ENCODE data around the gene TBCC. TPM values are rescaled to one million over a fixed set of nuclear protein-coding genes. Genes with fewer than 3 reads are reported as not detected.

Gene TBCC
- total and polyA plus RNA-seq, 2 experiments from 2014 or later: 30.2 to 31.5 TPM

GRCh38 chr6:42756722-42757121 lies 10.8 kb upstream of the TBCC start:
- no peak for DNase-seq (ENCODE audit: low spot score)
- Histone ChIP-seq H3K4me1 (ENCODE audit: insufficient read depth) (no peaks in the 10 kb centered on the region), H3K36me3 (replicated peaks; ENCODE audit: insufficient read depth, low read depth) (no peaks in the 10 kb centered on the region), H2AFZ (no peak overlapping the region), H4K20me1 (ENCODE audit: insufficient read depth, poor library complexity, severe bottlenecking) (no peaks in the 10 kb centered on the region), H3K27ac (no peak overlapping the region), H3K27me3 (no peaks in the 10 kb centered on the region), H3K9me3 (ENCODE audit: low read depth) (no peaks in the 10 kb centered on the region), H3K9me2 (replicated peaks; ENCODE audit: insufficient read depth) (no peaks in the 10 kb centered on the region), H3K4me3 (no peak overlapping the region), H3K79me2 (no peaks in the 10 kb centered on the region), H3K4me2 (no peak overlapping the region)
- 80% methylated on average over 1 of the region's 7 CpGs for WGBS (ENCODE audit: low lambda C conversion rate, missing lambda C conversion rate)
- TF ChIP-seq EZH2 (IDR thresholded peaks at IDR 0.05; ENCODE audit: borderline replicate concordance): no peak
- no peak for TF ChIP-seq CTCF (IDR thresholded peaks at IDR 0.05; ENCODE audit: poor library complexity)
- TF ChIP-seq EZH2phosphoT487 (IDR thresholded peaks at IDR 0.05; ENCODE audit: low read depth, severe bottlenecking, unreplicated experiment): no peak

GRCh38 chr6:42754759-42755158 lies 8.9 kb upstream of the TBCC start:
- 93% methylated on average over 5 of the region's 5 CpGs for WGBS (ENCODE audit: low lambda C conversion rate, missing lambda C conversion rate)
- DNase-seq (ENCODE audit: low spot score): no peak
- H3K4me3 ChIP-seq: no peak overlapping the region

GRCh38 chr6:42751055-42751454 lies 5.2 kb upstream of the TBCC start:
- H3K4me1 ChIP-seq (ENCODE audit: insufficient read depth): peaks cover 8% of the 10 kb centered on the region
- 58% methylated on average over 3 of the region's 3 CpGs for WGBS (ENCODE audit: low lambda C conversion rate, missing lambda C conversion rate)
- no peak overlapping the region for H3K27ac ChIP-seq
- H3K27me3 ChIP-seq: no peaks in the 10 kb centered on the region
- H3K9me2 ChIP-seq (replicated peaks; ENCODE audit: insufficient read depth): no peaks in the 10 kb centered on the region
- H3K9me3 ChIP-seq (ENCODE audit: low read depth): no peaks in the 10 kb centered on the region
- no peak for TF ChIP-seq EZH2phosphoT487 (IDR thresholded peaks at IDR 0.05; ENCODE audit: low read depth, severe bottlenecking, unreplicated experiment)
- TF ChIP-seq CTCF (IDR thresholded peaks at IDR 0.05; ENCODE audit: poor library complexity): no peak
- TF ChIP-seq EZH2 (IDR thresholded peaks at IDR 0.05; ENCODE audit: borderline replicate concordance): no peak
- H3K79me2 ChIP-seq: peaks cover 9% of the 10 kb centered on the region
- H3K4me3 ChIP-seq: no peak overlapping the region
- no peak overlapping the region for H2AFZ ChIP-seq
- H3K4me2 ChIP-seq: no peak overlapping the region
- DNase-seq (ENCODE audit: low spot score): no peak
- H4K20me1 ChIP-seq (ENCODE audit: insufficient read depth, poor library complexity, severe bottlenecking): no peaks in the 10 kb centered on the region
- H3K36me3 ChIP-seq (replicated peaks; ENCODE audit: insufficient read depth, low read depth): no peaks in the 10 kb centered on the region

More at GRCh38 chr6:42754759-42755158, 8.9 kb upstream of the TBCC start:
- Histone ChIP-seq H3K9me3 (ENCODE audit: low read depth) (no peaks in the 10 kb centered on the region), H3K9me2 (replicated peaks; ENCODE audit: insufficient read depth) (no peaks in the 10 kb centered on the region), H3K36me3 (replicated peaks; ENCODE audit: insufficient read depth, low read depth) (no peaks in the 10 kb centered on the region), H3K27me3 (no peaks in the 10 kb centered on the region), H3K27ac (no peak overlapping the region), H3K79me2 (no peaks in the 10 kb centered on the region), H3K4me1 (ENCODE audit: insufficient read depth) (no peaks in the 10 kb centered on the region), H3K4me2 (no peak overlapping the region), H4K20me1 (ENCODE audit: insufficient read depth, poor library complexity, severe bottlenecking) (no peaks in the 10 kb centered on the region), H2AFZ (no peak overlapping the region)
- TF ChIP-seq CTCF (IDR thresholded peaks at IDR 0.05; ENCODE audit: poor library complexity) (no peak), EZH2phosphoT487 (IDR thresholded peaks at IDR 0.05; ENCODE audit: low read depth, severe bottlenecking, unreplicated experiment) (no peak), EZH2 (IDR thresholded peaks at IDR 0.05; ENCODE audit: borderline replicate concordance) (no peak)

Measured in hepatocyte (in vitro differentiated cells).